Esophagus muscularis mucosa (tissue), 4 donors: ENCODE results near the gene AKAP13. TPM values are rescaled to one million over a fixed set of nuclear protein-coding genes. Genes with fewer than 3 reads are reported as not detected.
A peak's percentile ranks its signal among the peaks of the same experiment; 100 is the strongest.

Experiments
- DNase-seq: peaks from one replicate; pipeline ENCODE4 v3.0.0-alpha.2; 2017; ENCODE audit errors: extremely low spot score
- H3K27ac ChIP-seq, 4 donors: fragments of 200-600 bp; sonication (generic); replicated peaks in 1 of 4; 1 replicate in 3 of 4; 2 replicates in 1 of 4; pipeline ENCODE4 v1.5.1; 2016 to 2019; ENCODE audit warnings: mild to moderate bottlenecking in 1 of 4
- H3K27me3 ChIP-seq, 4 donors: fragments of 200-600 bp; sonication (generic); one replicate each; pipeline versions ENCODE4 v1.5.1 to v1.6.0; 2016 to 2019
- H3K36me3 ChIP-seq, 4 donors: fragments of 200-600 bp; sonication (generic); one replicate each; pipeline ENCODE4 v1.5.1; 2016 to 2019
- H3K4me1 ChIP-seq, 4 donors: fragments of 200-600 bp; sonication (generic); one replicate each; pipeline ENCODE4 v1.5.1; 2016 to 2019
- H3K4me3 ChIP-seq, 4 donors: fragments of 200-600 bp; sonication (generic); 1 replicate in 2 of 4; 2 replicates in 2 of 4; pipeline ENCODE4 v1.5.1; 2016 to 2019; ENCODE audit warnings: mild to moderate bottlenecking in 4 of 4, moderate library complexity in 1 of 4
- H3K9me3 ChIP-seq, 4 donors: fragments of 200-600 bp; sonication (generic); 1 replicate in 3 of 4; 2 replicates in 1 of 4; pipeline ENCODE4 v1.5.1; 2016 to 2019
- EP300 ChIP-seq: sonication (generic); formaldehyde crosslinking; IDR thresholded peaks from one replicate; pipeline ENCODE4 v1.6.1; 2017; ENCODE audit warnings: antibody characterized with exemption
- POLR2A ChIP-seq: fragments of 450-650 bp; IDR thresholded peaks from one replicate; pipeline ENCODE4 v1.6.1; 2017; ENCODE audit warnings: antibody characterized with exemption, moderate library complexity, mild to moderate bottlenecking, low read depth
- POLR2AphosphoS5 ChIP-seq, 2 donors: sonication (generic); formaldehyde crosslinking; IDR thresholded peaks; one replicate each; pipeline ENCODE4 v1.6.1; 2017; ENCODE audit warnings: antibody characterized with exemption in 2 of 2
- WGBS: methylation state at CpG from one replicate; pipeline ENCODE4 v1.1.5; 2018; 5-methylcytosine and 5-hydroxymethylcytosine counted together
- intact Hi-C: fragments of 100-400 bp; cut with DNase I; formaldehyde crosslinking; loops from one replicate; pipeline ENCODE4 v1.15.1; 2023
- total RNA-seq, 4 donors: library from RNA; depleted of rRNA; stranded (reverse); fragments of >200 nt; gene quantifications; one replicate each; pipeline versions ENCODE4 v1.1.0 to v1.2.1, GENCODE V29; 2016
- TF ChIP-seq, protein P1 (sequence below), 3 experiments: fragments of 200-600 bp in 2 of 3; fragments of 450-650 bp in 1 of 3; sonication (generic) in 2 of 3; IDR thresholded peaks; one replicate each; pipeline ENCODE4 v1.5.1; 2017 to 2019; ENCODE audit warnings: antibody characterized with exemption in 3 of 3, mild to moderate bottlenecking in 2 of 3, moderate library complexity in 1 of 3

AKAP13 gene, protein sequence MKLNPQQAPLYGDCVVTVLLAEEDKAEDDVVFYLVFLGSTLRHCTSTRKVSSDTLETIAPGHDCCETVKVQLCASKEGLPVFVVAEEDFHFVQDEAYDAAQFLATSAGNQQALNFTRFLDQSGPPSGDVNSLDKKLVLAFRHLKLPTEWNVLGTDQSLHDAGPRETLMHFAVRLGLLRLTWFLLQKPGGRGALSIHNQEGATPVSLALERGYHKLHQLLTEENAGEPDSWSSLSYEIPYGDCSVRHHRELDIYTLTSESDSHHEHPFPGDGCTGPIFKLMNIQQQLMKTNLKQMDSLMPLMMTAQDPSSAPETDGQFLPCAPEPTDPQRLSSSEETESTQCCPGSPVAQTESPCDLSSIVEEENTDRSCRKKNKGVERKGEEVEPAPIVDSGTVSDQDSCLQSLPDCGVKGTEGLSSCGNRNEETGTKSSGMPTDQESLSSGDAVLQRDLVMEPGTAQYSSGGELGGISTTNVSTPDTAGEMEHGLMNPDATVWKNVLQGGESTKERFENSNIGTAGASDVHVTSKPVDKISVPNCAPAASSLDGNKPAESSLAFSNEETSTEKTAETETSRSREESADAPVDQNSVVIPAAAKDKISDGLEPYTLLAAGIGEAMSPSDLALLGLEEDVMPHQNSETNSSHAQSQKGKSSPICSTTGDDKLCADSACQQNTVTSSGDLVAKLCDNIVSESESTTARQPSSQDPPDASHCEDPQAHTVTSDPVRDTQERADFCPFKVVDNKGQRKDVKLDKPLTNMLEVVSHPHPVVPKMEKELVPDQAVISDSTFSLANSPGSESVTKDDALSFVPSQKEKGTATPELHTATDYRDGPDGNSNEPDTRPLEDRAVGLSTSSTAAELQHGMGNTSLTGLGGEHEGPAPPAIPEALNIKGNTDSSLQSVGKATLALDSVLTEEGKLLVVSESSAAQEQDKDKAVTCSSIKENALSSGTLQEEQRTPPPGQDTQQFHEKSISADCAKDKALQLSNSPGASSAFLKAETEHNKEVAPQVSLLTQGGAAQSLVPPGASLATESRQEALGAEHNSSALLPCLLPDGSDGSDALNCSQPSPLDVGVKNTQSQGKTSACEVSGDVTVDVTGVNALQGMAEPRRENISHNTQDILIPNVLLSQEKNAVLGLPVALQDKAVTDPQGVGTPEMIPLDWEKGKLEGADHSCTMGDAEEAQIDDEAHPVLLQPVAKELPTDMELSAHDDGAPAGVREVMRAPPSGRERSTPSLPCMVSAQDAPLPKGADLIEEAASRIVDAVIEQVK (N-terminal part only)
- total RNA-seq, result 100 to 1,000 TPM; 232 to 323 (median 284) TPM

DNA sequence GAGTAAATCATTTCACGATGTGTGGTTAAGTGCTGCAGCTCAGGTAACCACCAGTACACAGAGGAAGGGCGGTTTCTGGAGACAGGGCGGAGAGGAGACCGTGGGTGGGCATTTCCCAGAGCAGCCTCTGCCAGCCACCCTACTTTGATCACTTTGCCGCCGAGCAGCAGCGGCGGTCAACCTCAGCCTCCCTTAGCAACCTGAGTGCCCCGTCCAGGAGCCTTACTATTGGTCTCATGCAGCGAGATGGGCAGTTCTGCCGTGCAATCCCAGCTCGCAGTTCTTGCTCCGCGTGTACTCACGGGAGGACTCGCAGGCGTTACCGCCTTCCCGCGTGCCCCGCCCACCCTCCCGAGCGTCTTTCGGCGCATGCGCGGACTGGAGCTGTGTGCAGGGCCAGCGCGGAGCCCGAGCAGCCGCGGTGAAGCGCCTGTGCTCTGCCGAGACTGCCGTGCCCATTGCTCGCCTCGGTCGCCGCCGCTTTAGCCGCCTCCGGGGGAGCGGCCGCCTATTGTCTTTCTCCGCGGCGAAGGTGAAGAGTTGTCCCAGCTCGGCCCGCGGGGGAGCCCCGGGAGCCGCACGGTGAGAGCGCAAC is at the start of gene AKAP13:
TSS of gene AKAP13 (plus strand) at position 387 of the 595 bp plus-strand sequence. CDS start 105,118 bp downstream, outside the sequence.
- H3K27ac ChIP-seq, result peak within 1 kb of the TSS; percentile 98 to 99 (median 98)
- no peaks in the 10 kb centered on the region for H3K36me3 ChIP-seq
- peak; percentile 98 for DNase-seq
- 0% methylated on average over 4 of the region's 54 CpGs for WGBS
- H3K4me3 ChIP-seq, result peak within 1 kb of the TSS; percentile 89 to 98 (median 94)
- intact Hi-C loops, result loop anchor here (5.0 kb wide), 1 partner anchor 48 kb away; no protein-coding TSS in a partner anchor
- no peaks in the 10 kb centered on the region for H3K9me3 ChIP-seq
- peaks cover 15 to 42% (median 40%) of the 10 kb centered on the region in 4 donors for H3K4me1 ChIP-seq
- no peaks in the 10 kb centered on the region for H3K27me3 ChIP-seq
- TF ChIP-seq EP300 (no peak), POLR2A (peak; percentile 94), POLR2AphosphoS5 (IDR thresholded peaks at IDR 0.05) (peak; percentile 99 to 100)

DNA sequence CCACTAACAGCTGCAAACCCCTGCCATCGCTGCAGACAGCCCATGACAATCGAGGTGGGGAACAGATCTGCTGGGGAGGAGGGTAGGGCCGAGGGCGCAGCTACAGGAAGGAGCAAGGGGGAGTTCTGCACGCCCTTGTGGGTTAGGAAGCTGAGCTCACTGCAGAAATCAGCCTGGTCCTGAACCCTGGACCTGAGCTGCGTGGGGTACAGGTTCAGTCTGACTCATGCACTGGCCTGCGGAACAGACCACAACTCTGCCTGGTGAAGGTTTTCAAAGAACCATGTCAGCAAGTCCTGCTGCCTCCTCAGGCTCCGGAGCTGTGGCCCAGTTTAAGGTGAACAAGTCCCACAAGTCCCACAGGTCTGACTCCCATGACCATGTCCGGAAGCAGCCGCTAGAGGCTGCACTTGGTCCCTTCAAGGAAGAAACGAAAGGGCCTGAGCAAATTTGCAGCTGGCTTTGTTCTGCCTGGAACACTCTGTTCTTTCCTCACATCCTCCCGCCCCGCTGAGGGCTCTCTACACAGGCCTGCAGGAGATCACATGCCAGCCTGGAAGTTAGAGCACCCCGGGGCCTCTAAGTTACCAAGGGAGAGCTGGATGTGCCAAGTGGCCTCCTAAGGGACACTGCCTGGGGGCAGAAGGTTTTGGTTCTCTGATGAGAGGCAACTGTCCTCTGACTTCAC is 49.4 kb upstream of the AKAP13 start:
- no peak for TF ChIP-seq POLR2A
- TF ChIP-seq EP300, result peak; percentile 90
- peak; percentile 90 to 94 for TF ChIP-seq POLR2AphosphoS5 (IDR thresholded peaks at IDR 0.05)
- TF ChIP-seq, protein P1, sequence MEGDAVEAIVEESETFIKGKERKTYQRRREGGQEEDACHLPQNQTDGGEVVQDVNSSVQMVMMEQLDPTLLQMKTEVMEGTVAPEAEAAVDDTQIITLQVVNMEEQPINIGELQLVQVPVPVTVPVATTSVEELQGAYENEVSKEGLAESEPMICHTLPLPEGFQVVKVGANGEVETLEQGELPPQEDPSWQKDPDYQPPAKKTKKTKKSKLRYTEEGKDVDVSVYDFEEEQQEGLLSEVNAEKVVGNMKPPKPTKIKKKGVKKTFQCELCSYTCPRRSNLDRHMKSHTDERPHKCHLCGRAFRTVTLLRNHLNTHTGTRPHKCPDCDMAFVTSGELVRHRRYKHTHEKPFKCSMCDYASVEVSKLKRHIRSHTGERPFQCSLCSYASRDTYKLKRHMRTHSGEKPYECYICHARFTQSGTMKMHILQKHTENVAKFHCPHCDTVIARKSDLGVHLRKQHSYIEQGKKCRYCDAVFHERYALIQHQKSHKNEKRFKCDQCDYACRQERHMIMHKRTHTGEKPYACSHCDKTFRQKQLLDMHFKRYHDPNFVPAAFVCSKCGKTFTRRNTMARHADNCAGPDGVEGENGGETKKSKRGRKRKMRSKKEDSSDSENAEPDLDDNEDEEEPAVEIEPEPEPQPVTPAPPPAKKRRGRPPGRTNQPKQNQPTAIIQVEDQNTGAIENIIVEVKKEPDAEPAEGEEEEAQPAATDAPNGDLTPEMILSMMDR (IDR thresholded peaks at IDR 0.05), result peak; percentile 88 to 96 (median 92)
- Histone ChIP-seq H3K36me3 (no peaks in the 10 kb centered on the region), H3K27me3 (no peaks in the 10 kb centered on the region), H3K4me3 (peak overlapping the region in 1 of 4 donors; percentile 17), H3K4me1 (peaks cover 26 to 47% (median 33%) of the 10 kb centered on the region in 4 donors), H3K27ac (peak overlapping the region; percentile 90 to 93 (median 90)), H3K9me3 (no peaks in the 10 kb centered on the region)
- WGBS, result 40% methylated on average over 14 of the region's 14 CpGs
- intact Hi-C loops, result loop anchor here (5.0 to 10.0 kb wide), 4 partner anchors 51 to 394 kb away; partner anchors contain the start of gene AKAP13
- peak; percentile 97 for DNase-seq

DNA sequence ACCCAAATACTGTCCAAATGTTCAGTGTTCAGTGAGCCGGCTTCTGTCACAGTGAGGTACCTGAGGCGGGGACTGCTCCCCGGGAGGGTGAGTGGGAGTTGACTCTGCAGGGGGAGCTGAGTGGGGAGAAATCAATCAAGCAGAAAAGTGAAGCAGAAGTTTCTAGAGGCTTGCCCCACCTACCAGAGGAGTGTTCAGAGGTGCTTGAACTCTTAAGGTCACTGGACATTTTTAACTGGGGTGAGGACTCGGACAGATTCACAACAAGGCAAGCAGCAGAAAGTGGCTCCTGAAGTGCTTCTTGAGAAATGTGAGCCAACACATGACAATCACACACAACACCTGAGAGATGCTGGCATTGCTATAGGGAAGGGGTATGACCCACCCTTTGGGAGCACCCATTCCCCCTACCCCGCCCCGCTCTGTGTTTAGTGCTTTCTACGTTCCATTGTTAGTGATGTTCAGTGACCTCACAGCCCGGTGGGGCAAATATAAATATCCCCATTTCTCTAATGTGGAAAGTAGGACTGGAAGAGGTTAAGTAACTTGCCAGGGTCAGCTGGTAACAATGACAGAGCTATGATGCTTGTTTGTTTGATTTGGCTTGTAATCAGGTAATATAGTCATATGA is 48.6 kb upstream of the AKAP13 start:
- intact Hi-C loops, result loop anchor here (5.0 to 10.0 kb wide), 4 partner anchors 51 to 393 kb away; partner anchors contain the start of gene AKAP13
- DNase-seq, result no peak
- no peaks in the 10 kb centered on the region for H3K36me3 ChIP-seq
- 83% methylated on average over 8 of the region's 8 CpGs for WGBS
- H3K9me3 ChIP-seq, result no peaks in the 10 kb centered on the region
- TF ChIP-seq EP300 (no peak), POLR2AphosphoS5 (IDR thresholded peaks at IDR 0.05) (no peak), POLR2A (no peak)
- TF ChIP-seq, protein P1 (IDR thresholded peaks at IDR 0.05), result no peak
- H3K27ac ChIP-seq, result peak overlapping the region; percentile 90 to 93 (median 90)
- peak overlapping the region in 1 of 4 donors; percentile 17 for H3K4me3 ChIP-seq
- H3K27me3 ChIP-seq, result no peaks in the 10 kb centered on the region
- peaks cover 28 to 54% (median 36%) of the 10 kb centered on the region in 4 donors for H3K4me1 ChIP-seq
